Activated CD8-positive, alpha-beta memory T cell treated with anti-CD3 and anti-CD28 coated beads for 36 hours (primary cell): ENCODE results near the gene CMTM3. TPM values are rescaled to one million over a fixed set of nuclear protein-coding genes. Genes with fewer than 3 reads are reported as not detected.
"Not testable (repeated sequence)": the region's sequence is repeated elsewhere in the genome, so short reads cannot be mapped to it uniquely, and the experiment has no call there.

Experiments
- CTCF ChIA-PET: fragments of 350-600 bp; sonication (Branson Sonifier 250); formaldehyde crosslinking; loops from one replicate; lab custom pipeline; 2021; ENCODE audit warnings: antibody characterized with exemption; lab: Charles Lee
- POLR2A ChIA-PET: fragments of 350-600 bp; sonication (Branson Sonifier 250); formaldehyde crosslinking; loops from one replicate; lab custom pipeline; 2021; ENCODE audit warnings: antibody characterized with exemption; lab: Charles Lee
- total RNA-seq, 2 experiments: library from RNA; stranded (reverse); gene quantifications; one replicate each; pipeline ENCODE4 v1.2.3, GENCODE V29; 2021

CMTM3 gene
- total RNA-seq, 2 experiments from 2014 or later: 66.8 to 67.4 TPM

DNA sequence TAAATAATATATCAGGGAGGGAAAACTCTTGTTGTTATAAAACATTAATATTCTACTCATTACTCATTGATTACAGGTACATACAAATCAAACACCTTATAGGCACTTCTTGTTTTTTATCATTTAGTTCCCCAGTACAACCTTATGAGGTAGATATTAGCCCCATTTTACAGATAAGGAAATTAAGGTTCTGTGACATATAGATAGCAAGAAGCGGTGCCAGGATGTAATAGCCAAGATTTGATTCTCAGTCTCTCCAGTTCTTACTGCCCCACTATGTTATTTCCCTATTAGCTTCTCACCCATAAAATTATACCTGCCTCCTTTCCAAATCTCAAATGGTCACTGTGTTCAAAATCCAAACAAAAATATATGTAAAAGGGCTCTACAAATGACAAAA is 36.9 kb downstream of the CMTM3 start:
- CTCF ChIA-PET: no interaction called here
- POLR2A ChIA-PET: no interaction called here

DNA sequence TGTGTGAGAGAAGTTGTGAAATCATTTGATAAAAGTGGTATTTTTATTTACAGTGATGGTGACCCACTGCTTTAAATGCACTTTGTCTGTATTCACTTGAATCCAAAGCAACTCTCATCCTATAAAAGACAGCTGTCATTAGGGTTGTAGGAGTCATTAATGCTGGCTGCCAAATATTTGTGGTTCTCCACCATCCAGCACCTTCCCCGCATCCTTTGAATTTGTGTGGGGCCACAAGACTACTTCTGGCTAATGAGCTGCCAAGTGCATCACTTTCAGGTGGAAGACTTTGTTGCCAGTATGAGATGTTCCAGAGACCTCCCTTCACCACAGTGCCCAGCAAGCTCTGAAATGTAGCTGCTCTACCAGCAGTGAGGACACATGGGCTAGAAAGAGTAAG is 43.4 kb downstream of the CMTM3 start:
- ChIA-PET POLR2A (no interaction called here), CTCF (interaction anchor here (0.8 kb wide), 1 partner anchor 9 kb away, joined by 3 read pairs; no protein-coding TSS in a partner anchor)

DNA sequence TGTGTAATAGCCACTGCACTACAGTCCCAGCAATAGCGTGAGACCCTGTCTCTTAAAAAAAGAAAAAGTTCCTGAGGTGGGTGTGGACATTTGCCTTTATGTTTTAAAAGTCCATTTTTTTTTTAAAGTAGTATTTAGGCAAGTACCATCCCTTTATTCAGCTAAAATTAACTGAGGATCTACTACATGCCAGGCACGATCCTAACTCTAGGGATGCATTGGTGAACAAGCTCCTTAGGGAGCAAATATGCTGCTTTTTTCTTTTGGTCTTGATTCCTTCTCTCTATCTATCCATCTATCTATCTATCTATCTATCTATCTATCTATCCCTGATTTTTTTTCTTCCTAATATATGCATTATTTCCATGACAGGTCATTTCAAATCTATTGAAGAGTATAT is 44.7 kb downstream of the CMTM3 start:
- CTCF ChIA-PET: no interaction called here
- POLR2A ChIA-PET: no interaction called here

DNA sequence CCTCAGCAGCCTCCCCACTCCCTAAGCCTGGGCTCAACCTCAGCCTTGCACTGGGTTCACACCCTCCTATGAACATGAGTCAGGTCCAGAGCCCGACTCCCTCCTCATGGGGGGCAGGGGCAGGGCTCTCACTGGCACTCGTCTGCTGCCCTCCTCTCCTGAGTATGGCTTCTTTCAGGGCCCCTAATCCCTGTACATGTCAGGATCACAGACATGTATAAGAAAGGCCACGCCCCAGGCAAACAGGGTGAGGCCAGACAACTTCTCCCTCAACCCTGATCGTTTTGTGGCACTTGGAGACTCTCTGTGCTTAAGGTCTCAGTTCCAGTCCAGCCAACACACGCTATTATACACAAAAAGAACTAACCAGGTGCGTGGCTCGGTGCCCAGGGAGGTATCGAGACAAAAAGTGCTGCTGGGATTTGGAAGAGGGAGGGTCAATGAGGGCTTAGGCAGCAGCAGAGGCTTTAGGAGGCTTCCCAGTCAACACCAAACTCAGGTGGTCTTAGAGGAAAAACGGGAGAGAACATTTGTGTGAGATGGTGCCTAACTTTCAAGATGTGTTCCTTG is 45.2 kb downstream of the CMTM3 start:
- POLR2A ChIA-PET: no interaction called here
- CTCF ChIA-PET: interaction anchor here (0.9 to 2.4 kb wide), 4 partner anchors 12 to 104 kb away, joined by 3 to 19 read pairs (median 6); partner anchors contain the start of gene CMTM2

DNA sequence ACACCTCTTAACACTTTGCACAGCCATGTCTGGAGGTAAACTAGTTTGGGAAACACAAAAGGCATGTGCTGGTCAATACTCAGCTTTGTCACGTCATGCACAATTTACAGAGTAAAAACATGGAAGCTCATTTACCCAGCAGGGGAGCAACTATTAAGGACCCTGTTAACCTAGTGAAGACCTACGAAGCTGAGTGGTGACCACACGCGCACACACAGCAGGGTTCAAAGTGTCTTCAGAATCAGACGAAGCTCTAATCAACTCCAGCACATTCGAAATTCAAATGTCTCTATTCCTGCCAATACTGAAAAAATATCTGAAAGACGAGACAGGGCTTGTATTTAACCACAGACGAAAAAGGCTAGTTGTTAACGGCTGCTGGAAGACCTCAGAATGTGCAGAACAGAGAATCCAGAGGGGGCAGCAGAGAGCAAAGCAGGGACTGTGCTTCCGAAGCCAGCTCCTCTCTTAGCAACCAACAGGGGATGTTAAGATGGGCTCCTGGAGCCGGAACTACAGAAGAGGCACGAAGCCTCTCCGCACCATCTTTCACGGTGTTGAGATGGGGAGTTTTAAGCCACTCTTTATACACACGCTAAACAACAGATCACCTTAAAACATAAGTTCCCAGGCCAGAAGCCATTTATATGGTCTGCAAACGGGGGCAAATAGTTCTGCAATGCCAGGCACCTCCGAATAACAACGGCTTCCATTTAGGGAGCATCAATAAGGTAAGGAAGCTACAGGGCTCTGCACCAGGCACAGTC is 46.4 kb downstream of the CMTM3 start:
- ChIA-PET POLR2A (interaction anchor here (1.1 kb wide), 1 partner anchor 44 kb away, joined by 3 read pairs; no protein-coding TSS in a partner anchor), CTCF (interaction anchor here (0.8 to 3.6 kb wide), 21 partner anchors 11 to 217 kb away, joined by 3 to 26 read pairs (median 4); partner anchors contain the start of gene CMTM2)

DNA sequence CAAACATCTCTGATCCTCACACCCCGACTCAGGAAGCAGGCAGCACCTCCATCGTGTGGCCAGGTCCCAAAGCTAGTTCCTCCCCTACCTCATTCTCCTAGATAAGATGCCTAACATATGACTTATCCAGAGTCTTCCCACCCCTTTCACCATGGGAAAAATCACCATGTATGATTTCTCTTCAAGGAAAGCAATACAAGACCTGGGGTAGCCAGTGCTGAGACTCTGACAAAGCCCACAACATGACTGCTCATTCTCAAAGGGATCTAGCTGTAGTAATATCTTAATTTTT is 46.9 kb downstream of the CMTM3 start:
- ChIA-PET CTCF (interaction anchor here (0.8 to 3.6 kb wide), 20 partner anchors 11 to 216 kb away, joined by 3 to 26 read pairs (median 4); partner anchors contain the start of gene CMTM2), POLR2A (interaction anchor here (1.1 kb wide), 1 partner anchor 44 kb away, joined by 3 read pairs; no protein-coding TSS in a partner anchor)

DNA sequence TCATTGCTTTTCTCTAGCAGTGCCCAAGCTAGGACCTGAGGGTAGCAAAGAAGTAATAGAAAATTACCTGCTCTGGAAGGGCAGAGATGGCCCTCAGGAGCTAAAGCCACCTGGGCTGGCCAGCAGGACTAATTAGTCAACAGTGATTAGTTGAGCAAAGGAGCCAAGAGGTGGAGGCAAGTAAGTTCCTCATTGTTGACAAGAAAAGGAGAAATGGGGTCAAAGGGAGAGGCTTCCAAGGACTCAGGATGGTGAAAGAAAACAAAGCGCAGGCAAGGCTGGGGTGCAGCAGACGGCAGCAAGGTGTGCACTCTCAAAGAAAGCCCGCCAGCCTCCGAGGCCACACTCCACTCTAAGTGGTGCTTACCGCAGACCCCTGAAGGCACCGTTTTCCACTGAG is 47.5 kb downstream of the CMTM3 start:
- POLR2A ChIA-PET: interaction anchor here (1.1 kb wide), 1 partner anchor 45 kb away, joined by 3 read pairs; no protein-coding TSS in a partner anchor
- CTCF ChIA-PET: interaction anchor here (0.9 to 3.6 kb wide), 9 partner anchors 10 to 88 kb away, joined by 3 to 26 read pairs (median 7); no protein-coding TSS in a partner anchor

DNA sequence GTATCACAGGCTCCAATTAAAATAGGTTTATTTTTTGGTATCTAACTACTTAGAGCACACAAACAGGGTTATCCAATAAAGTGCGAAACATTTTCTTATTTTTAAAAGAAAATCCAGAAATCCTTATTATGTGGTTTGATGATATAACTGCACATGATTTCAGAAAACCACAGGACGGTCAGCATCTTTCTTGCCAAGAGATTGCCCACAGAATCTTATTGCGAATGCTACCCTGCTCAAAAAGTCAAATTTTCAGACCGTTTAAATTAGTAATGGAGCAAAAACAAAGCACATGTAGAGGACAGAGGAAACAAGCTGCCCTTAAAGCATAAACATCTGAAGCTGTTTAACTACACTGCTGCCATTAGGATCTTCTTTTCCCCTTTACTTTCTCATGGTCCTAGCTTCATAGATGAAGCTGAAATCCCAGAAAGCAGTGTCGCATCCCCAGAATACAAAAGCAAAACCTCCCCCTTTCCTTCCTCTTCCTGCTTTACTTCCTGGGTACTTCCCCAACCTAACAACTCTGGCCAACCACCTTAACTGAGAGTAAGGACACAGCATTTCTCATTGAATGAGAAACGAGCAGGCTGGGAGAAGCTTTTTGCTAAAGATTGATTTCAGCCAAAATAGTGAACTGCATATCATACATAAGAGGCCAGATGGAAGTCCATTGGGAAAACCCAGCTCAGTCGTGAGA is 48.3 kb downstream of the CMTM3 start:
- POLR2A ChIA-PET: no interaction called here
- CTCF ChIA-PET: interaction anchor here (0.5 to 3.6 kb wide), 2 partner anchors 45 to 82 kb away, joined by 4 to 26 read pairs; no protein-coding TSS in a partner anchor

DNA sequence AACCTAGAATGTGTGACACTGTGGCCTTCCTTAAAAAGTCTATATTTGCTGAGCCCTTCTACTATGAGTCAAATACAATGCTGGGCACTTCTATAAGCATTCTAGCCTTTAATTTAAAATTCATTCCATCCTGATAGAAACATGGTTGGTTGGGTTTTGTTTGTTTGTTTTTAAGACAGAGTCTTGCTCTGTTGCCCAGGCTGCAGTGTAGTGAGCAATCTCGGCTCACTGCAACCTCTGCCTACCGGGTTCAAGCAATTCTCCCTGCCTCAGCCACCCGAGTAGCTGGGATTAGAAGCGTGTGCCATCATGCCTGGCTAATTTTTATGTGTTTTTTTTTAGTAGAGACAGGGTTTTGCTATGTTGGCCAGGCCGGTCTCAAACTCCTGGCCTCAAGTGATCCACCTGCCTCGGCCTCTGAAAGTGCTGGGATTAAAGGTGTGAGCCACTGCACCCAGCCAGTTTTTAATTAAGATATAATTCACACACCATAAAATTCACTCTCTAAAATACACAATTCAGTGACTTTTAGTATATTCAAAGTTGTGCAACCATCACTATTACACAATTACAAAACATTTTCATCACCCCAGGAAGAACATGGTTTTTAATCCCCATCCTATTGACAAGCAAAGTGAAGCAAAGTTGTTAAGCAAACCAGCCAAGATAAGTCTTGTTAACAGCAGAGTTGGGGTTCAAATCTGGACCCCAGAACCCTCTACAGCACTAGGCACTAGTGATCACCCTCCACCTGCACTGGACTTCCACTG is 49.3 kb downstream of the CMTM3 start:
- POLR2A ChIA-PET: no interaction called here

DNA sequence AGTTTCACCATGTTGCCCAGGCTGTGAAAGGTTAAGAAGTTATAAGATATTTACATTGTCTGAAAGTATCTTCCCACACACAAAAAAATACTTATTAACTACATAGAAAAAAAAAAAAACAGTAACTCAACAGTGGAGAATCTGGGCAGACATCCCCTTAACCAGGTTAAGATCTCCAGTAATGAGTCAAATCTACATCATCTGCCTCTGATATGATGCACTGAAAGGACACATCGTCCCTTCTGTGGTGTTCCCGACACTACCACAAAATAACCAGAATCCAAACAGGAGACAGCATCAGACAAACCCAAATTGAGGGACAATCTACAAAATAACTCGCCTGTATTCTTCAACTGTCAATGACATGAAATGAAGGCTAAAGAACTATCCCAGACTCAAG is 52.0 kb downstream of the CMTM3 start:
- CTCF ChIA-PET: interaction anchor here (1.1 kb wide), 2 partner anchors 9 to 48 kb away, joined by 3 read pairs; no protein-coding TSS in a partner anchor
- POLR2A ChIA-PET: no interaction called here

More for the DNA sequence above, 49.3 kb downstream of the CMTM3 start:
- CTCF ChIA-PET: interaction anchor here (3.6 kb wide), 1 partner anchor 46 kb away, joined by 26 read pairs; no protein-coding TSS in a partner anchor

DNA sequence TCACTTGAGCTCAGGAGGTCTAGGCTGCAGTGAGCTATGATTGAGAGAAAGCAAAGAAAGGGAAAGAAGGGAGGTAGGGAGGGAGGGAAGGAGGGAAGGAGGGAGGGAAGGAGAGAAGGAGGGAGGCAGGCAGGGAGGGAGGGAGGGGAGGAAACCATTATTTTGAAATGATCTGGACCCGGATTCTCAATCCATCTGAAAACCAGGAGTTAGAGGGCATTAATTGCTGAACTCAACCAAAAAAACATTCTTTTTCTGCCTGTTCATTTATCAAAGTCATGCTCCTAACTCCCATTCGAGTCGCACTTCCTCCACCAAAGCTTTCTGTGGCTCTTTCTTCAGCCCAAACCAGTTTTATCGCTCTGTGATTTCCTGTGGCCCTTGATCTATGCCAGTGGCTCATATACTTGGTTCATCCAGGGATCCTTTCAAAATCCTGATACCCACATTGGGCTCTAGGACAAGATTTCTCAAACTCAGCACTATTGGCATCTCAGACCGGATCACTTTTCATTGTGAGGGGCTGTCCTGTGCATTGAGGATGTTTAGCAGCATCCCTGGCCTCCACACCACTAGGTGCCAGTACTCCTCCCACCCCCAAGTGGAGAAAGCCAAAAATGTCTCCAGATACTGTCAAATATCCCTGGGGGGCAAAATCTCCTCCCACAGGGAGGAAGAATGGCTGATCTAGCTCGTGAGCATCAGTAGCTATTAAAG is 53.8 kb downstream of the CMTM3 start:
- CTCF ChIA-PET: no interaction called here
- POLR2A ChIA-PET: no interaction called here

DNA sequence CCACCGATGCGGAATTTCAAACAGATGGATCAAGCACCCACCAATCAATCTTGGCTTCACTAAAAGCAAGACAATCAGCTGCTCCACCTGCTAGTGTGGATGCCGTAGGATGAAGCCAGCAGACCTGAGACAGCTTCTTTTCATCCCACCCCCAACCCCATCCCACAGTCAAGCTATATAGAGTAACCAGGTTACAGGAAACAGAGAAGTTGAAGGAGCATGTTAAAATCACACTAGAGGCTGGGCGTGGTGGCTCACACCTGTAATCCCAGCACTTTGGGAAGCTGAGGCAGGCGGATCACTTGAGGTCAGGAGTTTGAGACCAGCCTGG is 54.3 kb downstream of the CMTM3 start:
- POLR2A ChIA-PET: no interaction called here
- CTCF ChIA-PET: no interaction called here

DNA sequence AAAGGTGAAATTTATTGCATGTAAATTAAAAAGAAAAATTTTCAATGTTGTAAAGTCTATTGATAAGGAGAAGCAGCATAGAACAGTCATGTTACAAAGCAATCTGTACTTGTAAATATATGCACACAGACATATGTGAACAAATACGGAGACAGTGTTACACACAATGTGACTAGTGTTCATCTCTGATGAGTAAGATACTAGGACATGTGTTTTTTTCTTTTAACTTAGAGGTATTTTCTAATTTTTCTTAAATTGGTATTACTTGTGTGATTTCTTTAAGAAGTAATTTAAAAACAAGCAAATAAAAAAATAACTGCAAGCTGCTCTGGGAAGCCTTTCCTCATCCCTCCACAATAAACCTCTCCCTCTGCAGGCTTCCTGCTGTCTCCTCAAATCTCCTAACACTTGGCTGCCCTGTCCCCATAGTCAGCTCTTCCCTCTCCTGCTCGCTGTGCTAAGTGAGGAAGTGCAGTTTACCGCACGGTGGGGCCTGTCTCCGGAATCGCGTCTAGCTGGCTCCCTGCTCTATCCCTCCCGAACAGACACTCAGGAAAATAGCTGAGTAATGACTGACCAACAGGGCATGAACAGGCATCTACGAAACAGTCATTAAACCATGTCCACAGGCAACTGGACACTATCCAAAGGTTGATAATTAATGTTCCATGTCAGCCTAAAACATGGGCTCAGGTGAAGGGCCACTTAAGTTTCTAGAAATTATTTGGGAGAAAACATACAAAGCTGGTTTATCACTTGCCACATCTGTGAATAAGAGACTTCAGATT is 56.1 kb downstream of the CMTM3 start:
- ChIA-PET POLR2A (no interaction called here), CTCF (interaction anchor here (0.5 to 3.9 kb wide), 2 partner anchors 10 to 1340 kb away, joined by 4 to 19 read pairs; no protein-coding TSS in a partner anchor)

DNA sequence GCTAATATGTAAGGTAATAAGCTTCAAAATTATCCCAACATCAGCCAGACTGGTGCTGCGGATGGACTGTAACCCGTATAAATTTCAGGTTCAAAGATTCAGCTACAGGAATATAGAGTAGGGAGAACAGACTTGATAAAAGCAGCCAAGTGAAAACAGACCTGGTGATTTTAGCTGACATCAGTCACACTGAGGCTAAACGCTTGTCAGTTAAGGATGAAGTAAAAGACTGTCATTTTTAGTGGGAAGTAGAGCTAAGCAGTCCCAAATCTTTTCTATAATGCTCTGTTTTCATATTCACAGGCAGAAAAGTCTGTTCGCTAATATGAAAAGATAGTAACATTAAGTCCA is 56.7 kb downstream of the CMTM3 start:
- ChIA-PET POLR2A (no interaction called here), CTCF (interaction anchor here (0.5 to 3.9 kb wide), 3 partner anchors 10 to 1339 kb away, joined by 3 to 19 read pairs (median 4); no protein-coding TSS in a partner anchor)

DNA sequence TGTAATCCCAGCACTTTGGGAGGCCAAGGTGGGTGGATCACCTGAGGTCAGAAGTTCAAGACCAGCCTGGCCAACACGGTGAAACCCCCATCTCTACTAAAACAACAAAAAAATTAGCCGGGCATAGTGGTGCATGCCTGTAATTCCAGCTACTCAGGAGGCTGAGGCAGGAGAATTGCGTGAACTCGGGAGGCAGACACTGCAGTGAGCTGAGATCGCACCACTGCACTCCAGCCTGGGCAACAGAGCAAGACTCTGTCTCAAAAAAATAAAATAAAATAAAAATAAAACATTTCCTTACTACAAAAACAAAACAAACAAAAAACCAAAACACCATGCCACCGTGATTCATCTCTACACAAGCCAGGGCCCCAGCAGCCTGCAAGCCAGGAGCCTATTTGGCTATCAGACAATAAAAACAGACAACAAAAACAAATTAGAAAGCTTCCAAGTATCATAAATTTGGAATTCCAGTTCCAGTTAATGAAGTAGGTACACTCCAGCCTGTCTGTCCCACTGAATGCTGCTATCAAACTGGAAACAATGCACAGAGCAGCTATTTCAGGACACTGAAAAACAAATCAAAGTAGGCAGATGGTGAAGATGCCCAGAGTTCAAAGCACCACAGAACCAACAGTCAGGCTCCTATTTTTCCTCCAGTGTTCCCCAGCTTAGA is 57.3 kb downstream of the CMTM3 start:
- POLR2A ChIA-PET: not testable (repeated sequence)
- CTCF ChIA-PET: interaction anchor here (0.6 to 3.9 kb wide), 2 partner anchors 11 to 65 kb away, joined by 3 to 19 read pairs; no protein-coding TSS in a partner anchor

DNA sequence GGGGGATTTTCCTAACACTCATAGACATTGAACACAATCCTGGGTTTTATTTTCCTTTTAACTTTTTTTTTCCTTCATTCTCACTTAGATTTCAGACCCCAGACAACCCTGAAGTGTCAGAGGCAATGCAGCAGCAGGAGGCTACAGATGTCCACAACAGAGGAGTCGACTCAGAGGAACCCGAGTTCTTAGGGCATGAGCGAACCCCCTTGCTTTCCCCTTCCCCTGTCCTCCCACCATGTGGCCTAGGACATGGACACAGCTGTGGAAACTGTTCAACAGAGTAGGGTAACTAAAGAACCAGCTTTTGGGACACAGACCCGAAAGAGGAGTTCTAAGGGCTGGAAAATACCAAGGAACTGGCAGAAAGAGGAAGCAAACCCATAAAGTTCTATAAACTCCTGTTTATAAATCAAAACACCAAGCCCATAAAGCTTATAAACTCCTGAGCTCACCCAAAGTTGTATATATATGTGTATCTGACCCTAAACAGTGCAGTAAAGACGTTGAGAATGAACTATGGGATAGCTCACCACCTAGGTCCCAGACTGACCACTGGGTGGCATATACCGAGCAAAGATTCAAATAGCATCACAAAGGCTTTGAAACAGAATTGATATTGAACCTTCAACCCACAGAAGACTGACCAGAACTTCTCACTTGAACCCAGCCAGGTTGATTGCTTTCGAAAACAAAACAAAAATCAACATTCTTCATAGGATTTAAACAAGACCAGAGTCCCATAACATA is 58.1 kb downstream of the CMTM3 start:
- ChIA-PET POLR2A (no interaction called here), CTCF (interaction anchor here (3.9 kb wide), 1 partner anchor 12 kb away, joined by 19 read pairs; no protein-coding TSS in a partner anchor)
